A673 (cell line): Measurements from ENCODE around the gene STX4. TPM values are rescaled to one million over a fixed set of nuclear protein-coding genes. Genes with fewer than 3 reads are reported as not detected.

Experiments used
- BruUV-seq: library from RNA; stranded (reverse); fragments of 400-500 nt; replicated peaks from 2 replicates; lab custom pipeline; 2021; lab: Mats Ljungman, UMichigan
- CTCF ChIA-PET: fragments of 300-600 bp; sonication (Branson Sonifier 250); formaldehyde crosslinking; loops from one replicate; lab custom pipeline; 2022; ENCODE audit warnings: antibody characterized with exemption; lab: Charles Lee
- POLR2A ChIA-PET: fragments of 300-600 bp; sonication (Branson Sonifier 250); formaldehyde crosslinking; loops from one replicate; lab custom pipeline; 2022; ENCODE audit warnings: antibody characterized with exemption; ENCODE audit not compliant: low non-redundant PET; lab: Charles Lee
- DNase-seq: peaks from one replicate; pipeline ENCODE4 v3.0.0-alpha.2; 2015; ENCODE audit warnings: low spot score
- H3K27ac ChIP-seq: fragments of 200-600 bp; sonication (generic); 2 replicates; pipeline ENCODE4 v1.5.1; 2016; ENCODE audit warnings: mixed run types, low read depth, mild to moderate bottlenecking, mixed read lengths, antibody characterized with exemption, low read length; ENCODE audit not compliant: poor library complexity, severe bottlenecking
- H3K27me3 ChIP-seq: fragments of 200-600 bp; sonication (generic); replicated peaks from 2 replicates; pipeline ENCODE4 v1.6.1; 2017; ENCODE audit warnings: mixed run types, low read depth, mild to moderate bottlenecking, mixed read lengths, antibody characterized with exemption, low read length; ENCODE audit not compliant: insufficient read depth, poor library complexity
- H3K36me3 ChIP-seq: fragments of 200-600 bp; sonication (generic); 2 replicates; pipeline ENCODE4 v1.6.1; 2016; ENCODE audit warnings: mixed run types, mild to moderate bottlenecking, mixed read lengths, antibody characterized with exemption, low read length; ENCODE audit not compliant: insufficient read depth, poor library complexity, severe bottlenecking
- H3K4me1 ChIP-seq: fragments of 200-600 bp; sonication (generic); 2 replicates; pipeline ENCODE4 v1.6.1; 2017; ENCODE audit warnings: mixed run types, mild to moderate bottlenecking, mixed read lengths, antibody characterized with exemption, low read length; ENCODE audit not compliant: insufficient read depth, poor library complexity, severe bottlenecking
- H3K4me3 ChIP-seq: fragments of 200-600 bp; sonication (generic); 2 replicates; pipeline ENCODE4 v1.5.1; 2016; ENCODE audit warnings: low read depth, mixed run types, mild to moderate bottlenecking, mixed read lengths, low read length; ENCODE audit not compliant: poor library complexity, severe bottlenecking
- H3K9me3 ChIP-seq: fragments of 200-600 bp; sonication (generic); 2 replicates; pipeline ENCODE4 v1.6.1; 2016; ENCODE audit warnings: mixed run types, low read depth, mild to moderate bottlenecking, mixed read lengths, antibody characterized with exemption, low read length; ENCODE audit not compliant: poor library complexity, severe bottlenecking
- CTCF ChIP-seq: fragments of 300-800, 200-600 bp; sonication (generic); conservative IDR thresholded peaks from 2 replicates; pipeline ENCODE4 v1.5.1; 2017; ENCODE audit warnings: low read depth, mild to moderate bottlenecking, antibody characterized with exemption, low read length, moderate library complexity, mixed read lengths
- EZH2 ChIP-seq: fragments of 200-600 bp; sonication (generic); IDR thresholded peaks from 2 replicates; pipeline ENCODE4 v1.6.1; 2017; ENCODE audit warnings: borderline replicate concordance, low read depth, mild to moderate bottlenecking, mixed read lengths, antibody characterized with exemption, low read length; ENCODE audit not compliant: poor library complexity, severe bottlenecking
- intact Hi-C: fragments of 100-400 bp; cut with micrococcal nuclease; formaldehyde crosslinking; loops from one replicate; pipeline ENCODE4 v1.10.0; 2022; ENCODE audit not compliant: unreplicated experiment
- total RNA-seq: library from RNA; stranded (reverse); gene quantifications from 2 replicates; pipeline ENCODE4 v1.2.3, GENCODE V29; 2021

STX4 gene
- total RNA-seq, 1 experiment from 2014 or later = 31.2 TPM

- Histone ChIP-seq H3K27ac (no peak overlapping the region), H3K9me3 (no peaks in the 10 kb centered on the region), H3K4me1 (no peaks in the 10 kb centered on the region), H3K4me3 (no peak overlapping the region), H3K36me3 (no peaks in the 10 kb centered on the region), H3K27me3 (no peaks in the 10 kb centered on the region)
- no TSS peak for BruUV-seq
- TF ChIP-seq CTCF (no peak), EZH2 (no peak)
- DNase-seq = no peak
- intact Hi-C loops = no loop called here
- POLR2A ChIA-PET = no interaction called here
- CTCF ChIA-PET = no interaction called here
Observed at GRCh38 chr16:30991052-30991451, 42.3 kb upstream of the STX4 start.

GRCh38 chr16:30992276-30992780 is 41.0 kb upstream of the STX4 start:
- ChIA-PET POLR2A (no interaction called here), CTCF (no interaction called here)
- Histone ChIP-seq H3K36me3 (no peaks in the 10 kb centered on the region), H3K4me3 (no peak overlapping the region), H3K27me3 (no peaks in the 10 kb centered on the region), H3K27ac (no peak overlapping the region), H3K9me3 (no peaks in the 10 kb centered on the region), H3K4me1 (no peaks in the 10 kb centered on the region)
- no TSS peak for BruUV-seq
- no peak for DNase-seq
- intact Hi-C loops = no loop called here
- TF ChIP-seq EZH2 (no peak), CTCF (no peak)

GRCh38 chr16:30992931-30993816 is 40.2 kb upstream of the STX4 start:
- H3K27me3 ChIP-seq = no peaks in the 10 kb centered on the region
- POLR2A ChIA-PET = no interaction called here
- no peaks in the 10 kb centered on the region for H3K9me3 ChIP-seq
- no peaks in the 10 kb centered on the region for H3K36me3 ChIP-seq
- BruUV-seq = no TSS peak
- no peak for TF ChIP-seq EZH2
- no peak for TF ChIP-seq CTCF
- no peaks in the 10 kb centered on the region for H3K4me1 ChIP-seq
- intact Hi-C loops = no loop called here
- CTCF ChIA-PET = no interaction called here
- H3K4me3 ChIP-seq = no peak overlapping the region
- no peak overlapping the region for H3K27ac ChIP-seq
- DNase-seq = no peak
